ENCODE data around the gene TSPO. TPM values are rescaled to one million over a fixed set of nuclear protein-coding genes. Genes with fewer than 3 reads are reported as not detected.
A peak's percentile ranks its signal among the peaks of the same experiment; 100 is the strongest.
"Not testable (repeated sequence)": the region's sequence is repeated elsewhere in the genome, so short reads cannot be mapped to it uniquely, and the experiment has no call there.

Gene TSPO
- total RNA-seq: 294 TPM
- long read RNA-seq, transcript TSPO-202 (4 exons, 881 nt): major isoform, 268 of 385 reads
- long read RNA-seq, transcript TSPO-203 (4 exons, 1,075 nt): minor isoform, 9 of 385 reads
- long read RNA-seq, partial matches to known transcripts: 99 of 385 reads
- long read RNA-seq, other reads (novel, unspliced or antisense): 6 of 385 reads

- ATAC-seq: peak; percentile 91 to 92
- TF ChIP-seq, protein P1, sequence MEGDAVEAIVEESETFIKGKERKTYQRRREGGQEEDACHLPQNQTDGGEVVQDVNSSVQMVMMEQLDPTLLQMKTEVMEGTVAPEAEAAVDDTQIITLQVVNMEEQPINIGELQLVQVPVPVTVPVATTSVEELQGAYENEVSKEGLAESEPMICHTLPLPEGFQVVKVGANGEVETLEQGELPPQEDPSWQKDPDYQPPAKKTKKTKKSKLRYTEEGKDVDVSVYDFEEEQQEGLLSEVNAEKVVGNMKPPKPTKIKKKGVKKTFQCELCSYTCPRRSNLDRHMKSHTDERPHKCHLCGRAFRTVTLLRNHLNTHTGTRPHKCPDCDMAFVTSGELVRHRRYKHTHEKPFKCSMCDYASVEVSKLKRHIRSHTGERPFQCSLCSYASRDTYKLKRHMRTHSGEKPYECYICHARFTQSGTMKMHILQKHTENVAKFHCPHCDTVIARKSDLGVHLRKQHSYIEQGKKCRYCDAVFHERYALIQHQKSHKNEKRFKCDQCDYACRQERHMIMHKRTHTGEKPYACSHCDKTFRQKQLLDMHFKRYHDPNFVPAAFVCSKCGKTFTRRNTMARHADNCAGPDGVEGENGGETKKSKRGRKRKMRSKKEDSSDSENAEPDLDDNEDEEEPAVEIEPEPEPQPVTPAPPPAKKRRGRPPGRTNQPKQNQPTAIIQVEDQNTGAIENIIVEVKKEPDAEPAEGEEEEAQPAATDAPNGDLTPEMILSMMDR (IDR thresholded peaks at IDR 0.05): no peak
- H3K9me3 ChIP-seq: no peaks in the 10 kb centered on the region
- no peaks in the 10 kb centered on the region for H3K27me3 ChIP-seq (ENCODE audit: low read depth)
- peak within 1 kb of the TSS; percentile 97 for H3K4me3 ChIP-seq
- peak; percentile 88 for DNase-seq
- H3K36me3 ChIP-seq: no peaks in the 10 kb centered on the region
- H3K4me1 ChIP-seq: peaks cover 47% of the 10 kb centered on the region
- intact Hi-C loops (cut with DNase I): no loop called here
- H3K27ac ChIP-seq: peak within 1 kb of the TSS; percentile 92
These were observed at the start of gene TSPO for GRCh38 chr22:43151251-43152002. TSPO (plus strand) TSS chr22:43151559; CDS start chr22:43159239, 7,680 bp downstream.

GRCh38 chr22:43104056-43104625 lies 47.2 kb upstream of the TSPO start:
- H3K36me3 ChIP-seq; H3K9me3 ChIP-seq; H3K4me3 ChIP-seq; intact Hi-C loops (cut with DNase I); H3K27me3 ChIP-seq (ENCODE audit: low read depth); DNase-seq: not testable (repeated sequence)
- Histone ChIP-seq H3K4me1 (peaks cover 14% of the 10 kb centered on the region), H3K27ac (peak overlapping the region; percentile 46)
- peak; percentile 37 to 41 for ATAC-seq

- H3K27me3 ChIP-seq (ENCODE audit: low read depth); H3K4me3 ChIP-seq; H3K36me3 ChIP-seq; H3K9me3 ChIP-seq; ATAC-seq; DNase-seq; intact Hi-C loops (cut with DNase I): not testable (repeated sequence)
- H3K27ac ChIP-seq: peak overlapping the region; percentile 46
- H3K4me1 ChIP-seq: peaks cover 13% of the 10 kb centered on the region
These were observed 46.4 kb upstream of the TSPO start for GRCh38 chr22:43104950-43105349.

GRCh38 chr22:43106302-43106701 lies 45.1 kb upstream of the TSPO start:
- Histone ChIP-seq H3K27me3 (ENCODE audit: low read depth) (peaks cover 7% of the 10 kb centered on the region), H3K27ac (no peak overlapping the region), H3K9me3 (no peaks in the 10 kb centered on the region), H3K4me1 (peaks cover 24% of the 10 kb centered on the region), H3K36me3 (no peaks in the 10 kb centered on the region), H3K4me3 (no peak overlapping the region)
- intact Hi-C loops (cut with DNase I): no loop called here
- DNase-seq: no peak
- ATAC-seq: no peak
- TF ChIP-seq, protein P1 (IDR thresholded peaks at IDR 0.05): no peak

DNA sequence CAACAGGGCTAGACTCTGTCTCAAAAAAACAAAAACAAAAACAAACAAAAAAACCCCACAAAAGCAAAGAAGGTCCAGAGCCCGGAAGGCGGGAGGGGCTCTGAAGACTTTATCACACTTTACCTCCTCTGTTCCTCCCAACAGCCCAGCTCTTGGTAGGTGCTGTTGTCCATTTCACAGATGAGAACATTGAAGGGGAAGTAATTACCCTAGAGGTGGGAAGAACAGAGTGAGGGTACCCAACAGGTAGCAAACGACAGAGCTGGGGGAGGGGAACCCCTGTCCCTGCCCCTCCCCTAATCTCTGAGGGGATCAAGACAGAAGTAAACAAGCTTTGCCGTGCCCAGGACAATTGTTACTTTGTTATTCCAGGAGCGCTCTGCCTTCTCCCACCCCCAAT lies 41.8 kb upstream of the TSPO start:
- H3K4me3 ChIP-seq: no peak overlapping the region
- H3K36me3 ChIP-seq: no peaks in the 10 kb centered on the region
- peaks cover 19% of the 10 kb centered on the region for H3K4me1 ChIP-seq
- peaks cover 17% of the 10 kb centered on the region for H3K27me3 ChIP-seq (ENCODE audit: low read depth)
- ATAC-seq: no peak
- TF ChIP-seq, protein P1 (IDR thresholded peaks at IDR 0.05): no peak
- H3K9me3 ChIP-seq: no peaks in the 10 kb centered on the region
- H3K27ac ChIP-seq: no peak overlapping the region
- DNase-seq: no peak
- intact Hi-C loops (cut with DNase I): no loop called here

- peaks cover 19% of the 10 kb centered on the region for H3K4me1 ChIP-seq
- ATAC-seq: no peak
- peak overlapping the region; percentile 75 for H3K4me3 ChIP-seq
- DNase-seq: no peak
- H3K36me3 ChIP-seq: no peaks in the 10 kb centered on the region
- H3K27ac ChIP-seq: no peak overlapping the region
- peaks cover 17% of the 10 kb centered on the region for H3K27me3 ChIP-seq (ENCODE audit: low read depth)
- no peaks in the 10 kb centered on the region for H3K9me3 ChIP-seq
- TF ChIP-seq, protein P1 (IDR thresholded peaks at IDR 0.05): no peak
- intact Hi-C loops (cut with DNase I): no loop called here
These were observed 41.4 kb upstream of the TSPO start for GRCh38 chr22:43109921-43110443.
